Measurements from ENCODE around the gene TLE1. TPM values are rescaled to one million over a fixed set of nuclear protein-coding genes. Genes with fewer than 3 reads are reported as not detected.
A peak's percentile ranks its signal among the peaks of the same experiment; 100 is the strongest.

The TLE1 gene
- total RNA-seq, 1 experiment from 2014 or later = 13.6 TPM

DNA sequence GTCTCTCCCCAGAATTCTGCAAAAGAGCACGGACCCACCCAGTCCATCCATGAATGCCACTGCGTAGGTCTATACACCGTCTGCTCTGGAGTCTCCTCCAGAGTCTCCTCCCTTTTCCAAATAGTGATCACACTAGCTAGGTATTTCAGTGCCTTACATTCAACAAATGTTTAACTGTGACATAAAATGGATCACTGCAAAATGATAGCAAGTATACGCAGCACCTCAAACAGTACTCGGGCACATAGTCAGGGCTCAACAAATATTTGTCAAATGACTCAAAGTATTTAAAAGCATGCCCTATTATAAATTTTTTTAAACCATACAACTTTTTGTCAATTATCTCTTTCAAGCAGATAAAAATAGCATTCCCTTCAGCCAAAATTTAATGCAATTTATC, 60.5 kb downstream of the TLE1 start:
- in situ Hi-C loops (cut with HindIII; ENCODE audit: low sequenced_read_pairs) = no loop called here
- DNase-seq (ENCODE audit: low spot score) = no peak

DNA sequence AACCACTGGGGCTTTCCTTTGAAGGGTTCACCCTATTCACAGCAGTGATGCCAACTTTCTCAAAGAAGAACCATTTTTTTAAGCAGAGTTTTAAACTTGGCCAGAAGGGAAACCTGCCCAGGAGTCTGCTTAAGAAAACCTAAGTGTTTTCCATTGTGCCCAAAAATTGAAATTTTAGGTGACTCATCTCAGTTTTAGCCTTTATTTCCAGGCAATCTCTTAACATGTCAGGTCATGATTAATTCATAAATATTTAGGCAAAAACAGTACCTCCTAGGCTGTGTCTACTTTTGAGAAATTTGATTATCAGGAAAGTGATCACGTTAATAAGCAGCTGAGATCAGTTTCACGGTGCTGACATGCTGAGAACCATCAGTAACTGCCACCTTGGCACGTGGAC, 61.9 kb downstream of the TLE1 start:
- no peak for DNase-seq (ENCODE audit: low spot score)
- in situ Hi-C loops (cut with HindIII; ENCODE audit: low sequenced_read_pairs) = no loop called here

DNA sequence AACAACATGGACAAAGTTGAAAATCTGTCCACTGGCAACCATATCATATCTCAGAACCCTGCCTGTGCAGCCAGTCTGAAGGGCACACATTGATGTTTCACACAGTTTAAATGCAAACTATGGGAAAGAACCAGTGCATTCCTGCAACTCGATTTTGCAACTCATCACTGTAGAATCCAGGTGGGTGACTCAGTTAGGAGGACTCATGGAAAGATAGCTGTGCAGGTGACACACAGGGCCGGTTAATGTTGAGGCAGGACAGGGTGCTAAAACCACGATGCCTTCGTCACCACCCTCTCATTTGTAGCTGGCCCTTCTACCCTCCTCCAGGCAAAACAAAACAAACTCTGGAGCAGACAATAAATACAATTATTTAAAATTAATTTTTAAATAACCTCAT, 62.8 kb downstream of the TLE1 start:
- no peak for DNase-seq (ENCODE audit: low spot score)
- in situ Hi-C loops (cut with HindIII; ENCODE audit: low sequenced_read_pairs) = no loop called here

DNA sequence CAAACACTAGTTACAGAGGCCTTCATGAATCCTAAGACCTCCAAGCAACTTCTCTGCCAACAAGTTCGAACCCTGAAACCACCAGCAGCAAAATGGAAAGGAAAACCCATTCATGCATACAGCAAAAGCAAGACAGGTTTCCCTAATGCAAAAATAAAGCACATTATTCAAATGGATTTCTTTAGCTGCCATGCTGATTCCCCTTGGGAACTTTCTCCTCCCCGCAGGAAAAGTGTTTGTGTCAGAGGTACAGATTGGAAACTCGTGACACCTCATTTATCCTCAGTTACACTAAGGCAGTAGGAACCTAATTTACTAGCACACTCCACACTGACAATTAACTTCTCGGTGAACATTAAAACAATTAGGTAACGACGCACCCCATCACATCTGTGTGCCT, 63.4 kb downstream of the TLE1 start:
- DNase-seq (ENCODE audit: low spot score) = no peak
- in situ Hi-C loops (cut with HindIII; ENCODE audit: low sequenced_read_pairs) = no loop called here

DNA sequence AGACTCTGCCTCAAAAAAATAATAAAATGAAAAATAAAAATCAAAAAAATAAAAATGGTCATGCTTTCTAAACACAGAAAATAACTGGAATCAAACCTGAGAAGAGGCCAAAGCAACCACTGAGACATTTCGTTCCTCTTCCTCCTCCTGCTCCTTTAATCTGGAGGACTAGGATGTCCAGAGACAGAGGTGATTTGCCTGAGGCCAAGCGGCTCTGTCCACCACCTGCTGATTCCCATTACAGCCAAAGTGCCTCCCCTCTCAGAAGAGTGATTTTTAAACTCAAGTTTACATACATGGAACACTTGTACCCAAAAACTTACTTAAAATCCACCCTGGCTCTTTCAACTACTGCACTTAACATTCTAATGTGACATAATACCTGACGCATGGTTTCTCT, 65.6 kb downstream of the TLE1 start:
- no peak for DNase-seq (ENCODE audit: low spot score)
- in situ Hi-C loops (cut with HindIII; ENCODE audit: low sequenced_read_pairs) = no loop called here

DNA sequence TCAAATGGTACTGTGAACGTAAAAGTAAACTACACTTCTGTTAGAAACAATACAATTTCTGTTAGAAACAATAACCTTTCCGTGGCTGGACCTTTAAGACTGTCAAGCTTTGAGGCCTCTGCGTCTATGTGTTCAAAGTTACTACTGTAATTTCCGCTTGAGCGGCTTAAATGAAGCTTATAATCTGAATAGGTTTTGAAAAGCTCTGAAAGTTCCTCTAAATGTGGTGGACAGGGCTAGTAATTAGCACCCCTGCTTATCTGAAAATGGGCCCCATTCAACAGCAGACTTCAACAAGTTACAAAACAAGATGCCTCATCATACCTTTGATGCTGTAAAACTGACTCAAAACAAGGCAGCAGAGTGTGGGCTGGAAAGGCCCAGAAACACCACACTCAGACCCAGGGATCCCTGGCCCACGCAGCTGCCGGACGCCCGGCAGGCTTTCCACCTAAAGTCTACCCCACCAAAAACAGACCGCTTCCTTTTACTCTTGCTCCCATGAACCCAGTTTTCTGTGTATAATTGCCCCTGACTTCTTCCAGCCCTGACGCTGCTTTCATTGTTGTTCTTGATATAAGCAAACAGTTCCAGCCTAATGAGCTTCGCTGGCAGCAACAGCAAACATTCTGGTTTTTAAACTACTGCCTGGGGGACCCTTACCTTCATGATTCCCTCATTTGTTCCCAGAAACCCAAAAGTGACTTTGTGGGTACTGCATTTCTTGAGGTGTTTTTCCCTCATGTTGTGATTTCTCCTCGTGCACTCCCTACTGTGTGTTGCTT, 66.7 kb downstream of the TLE1 start:
- in situ Hi-C loops (cut with HindIII; ENCODE audit: low sequenced_read_pairs) = no loop called here
- DNase-seq (ENCODE audit: low spot score) = no peak

DNA sequence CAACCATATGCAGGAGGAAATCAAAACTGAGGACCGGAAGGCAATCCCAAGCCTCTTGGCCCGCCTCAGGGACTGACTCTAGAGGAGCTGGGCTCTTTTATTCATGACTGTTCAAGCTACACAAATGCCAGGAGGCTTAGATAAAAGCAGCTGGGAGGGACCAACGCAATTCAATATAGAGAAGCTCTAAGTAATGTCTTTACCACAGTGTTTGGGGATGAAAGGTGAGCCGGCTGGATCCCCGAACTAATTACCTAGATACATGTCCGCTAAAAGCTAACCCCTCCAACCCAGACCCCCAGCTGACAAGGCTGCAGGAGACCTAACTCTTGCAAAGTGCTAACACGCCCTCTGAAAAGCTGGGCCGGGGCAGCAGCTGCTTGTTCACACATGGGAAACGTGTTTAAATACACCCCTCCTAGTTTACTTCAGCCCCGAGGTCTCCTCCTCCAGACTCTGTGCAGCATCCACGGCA, 67.5 kb downstream of the TLE1 start:
- no peak for DNase-seq (ENCODE audit: low spot score)
- in situ Hi-C loops (cut with HindIII; ENCODE audit: low sequenced_read_pairs) = no loop called here

DNA sequence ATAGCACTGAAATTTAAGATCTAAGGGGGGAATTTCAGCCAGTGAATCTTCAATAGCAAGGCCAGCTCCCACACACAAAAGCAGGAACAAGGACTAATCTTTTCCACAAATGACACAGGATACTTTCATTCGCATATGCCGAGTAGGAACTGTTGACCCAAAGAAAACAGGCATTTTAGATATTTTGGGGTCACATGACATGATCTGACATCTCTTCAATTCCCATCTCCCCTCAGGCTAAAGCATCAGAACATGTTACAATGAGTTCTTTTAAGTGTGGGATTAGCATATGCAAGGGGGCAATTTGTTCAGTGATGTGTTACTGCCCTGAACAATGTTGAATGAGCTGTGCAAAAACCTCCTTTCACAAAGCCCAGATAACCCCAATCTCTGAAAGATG, 68.2 kb downstream of the TLE1 start:
- in situ Hi-C loops (cut with HindIII; ENCODE audit: low sequenced_read_pairs) = no loop called here
- no peak for DNase-seq (ENCODE audit: low spot score)

DNA sequence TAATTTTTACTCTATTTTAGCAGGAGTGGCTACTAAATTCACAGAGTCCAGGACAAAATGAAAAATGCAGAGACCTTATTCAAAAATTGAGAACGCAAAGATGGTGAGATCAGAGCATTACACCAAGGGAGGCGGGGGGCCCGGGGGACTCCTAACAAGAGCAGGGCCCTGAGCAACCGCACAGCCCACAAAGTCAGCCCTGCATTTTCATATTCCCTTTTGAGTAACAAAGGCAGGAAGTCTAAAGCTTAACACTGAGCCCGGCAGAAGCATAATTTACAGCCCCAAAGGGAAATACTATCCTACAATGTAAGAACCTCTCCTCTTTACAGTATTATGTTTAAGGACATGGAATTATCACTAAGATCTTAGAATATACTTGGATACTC, 69.4 kb downstream of the TLE1 start:
- no peak for DNase-seq (ENCODE audit: low spot score)
- in situ Hi-C loops (cut with HindIII; ENCODE audit: low sequenced_read_pairs) = no loop called here

DNA sequence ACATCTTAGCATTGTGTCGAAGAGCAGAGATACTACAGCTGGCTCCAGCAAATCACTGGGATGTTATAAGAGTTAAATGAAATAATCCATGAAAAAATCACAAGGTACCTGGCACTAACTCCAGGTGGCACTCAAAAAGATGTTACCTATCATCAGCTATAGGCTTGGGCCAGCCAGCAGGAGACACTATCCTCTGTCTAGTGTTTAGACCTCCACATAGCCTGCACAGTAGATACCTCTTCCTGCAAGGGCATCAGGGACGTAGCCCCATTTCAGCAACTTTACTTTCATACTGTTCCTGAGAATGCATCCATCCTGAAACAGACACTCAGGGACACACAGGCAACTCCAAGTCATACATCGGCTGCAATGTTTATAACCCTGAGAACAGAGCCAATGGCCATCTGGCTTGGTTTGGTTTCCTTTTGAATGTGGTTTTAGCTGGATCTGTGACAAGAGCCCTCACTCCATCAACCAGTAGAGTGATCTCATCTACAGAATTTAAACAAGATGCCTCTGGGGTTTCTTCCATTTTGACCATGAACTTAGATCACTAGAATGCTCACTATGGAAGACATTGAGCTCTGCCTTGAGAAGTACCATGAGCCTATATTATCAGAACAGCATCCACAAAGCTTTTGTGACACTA, 69.9 kb downstream of the TLE1 start:
- in situ Hi-C loops (cut with HindIII; ENCODE audit: low sequenced_read_pairs) = no loop called here
- DNase-seq (ENCODE audit: low spot score) = peak; percentile 44

DNA sequence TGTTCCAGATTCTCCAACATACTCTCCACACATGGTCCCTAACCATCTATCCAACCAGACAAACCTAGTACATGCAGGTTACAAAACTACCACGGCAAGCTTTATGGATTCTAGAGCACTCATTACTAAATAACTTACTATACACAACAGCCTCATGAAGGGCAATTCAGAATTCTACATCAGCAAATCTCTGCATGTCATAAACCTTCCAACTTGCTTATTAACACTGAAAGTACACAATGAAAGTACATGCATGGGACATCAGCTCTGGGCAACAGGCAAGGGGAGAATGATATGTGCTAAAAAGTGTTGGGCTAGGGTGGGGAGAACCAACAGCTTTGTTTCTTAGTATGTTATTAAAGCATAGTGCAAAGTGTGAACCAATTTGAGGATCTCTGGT, 70.4 kb downstream of the TLE1 start:
- no peak for DNase-seq (ENCODE audit: low spot score)
- in situ Hi-C loops (cut with HindIII; ENCODE audit: low sequenced_read_pairs) = no loop called here

DNA sequence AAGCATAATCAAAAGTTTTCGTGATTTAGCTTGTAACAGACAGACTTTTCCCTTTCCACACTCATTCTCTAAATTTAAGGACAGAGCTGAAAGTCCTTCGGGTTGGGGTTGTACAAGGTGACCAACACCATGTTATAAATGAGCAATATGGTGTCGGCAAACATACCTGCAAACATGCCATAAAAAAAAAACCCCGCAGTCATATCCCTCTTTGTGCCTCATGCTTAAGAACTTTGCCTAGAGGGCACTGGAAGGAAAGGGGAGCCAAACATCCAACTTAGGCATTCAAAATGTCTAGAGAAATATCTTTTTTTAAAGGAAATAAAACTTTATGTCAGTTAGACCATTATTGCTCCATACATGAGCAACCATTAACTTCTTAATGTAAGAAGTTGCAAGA, 73.2 kb downstream of the TLE1 start:
- in situ Hi-C loops (cut with HindIII; ENCODE audit: low sequenced_read_pairs) = no loop called here
- DNase-seq (ENCODE audit: low spot score) = no peak

DNA sequence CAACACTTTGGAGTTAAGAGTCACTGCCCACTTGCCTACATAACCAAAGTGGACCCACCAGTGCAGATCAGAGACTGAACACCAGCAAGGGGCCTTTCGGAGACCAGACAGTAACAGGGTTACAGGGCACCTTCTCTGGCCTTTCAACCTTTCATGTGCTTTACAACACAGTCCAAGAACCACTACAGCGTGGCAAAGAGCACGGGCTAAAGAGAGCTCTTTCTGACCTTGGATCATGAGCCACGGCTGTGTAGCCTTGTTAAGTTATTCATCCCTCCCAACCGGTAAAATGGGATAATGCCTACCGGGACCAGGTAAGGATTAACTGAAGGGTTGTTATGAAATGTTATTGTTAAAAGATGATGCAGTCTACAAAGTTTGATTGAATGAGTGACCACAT, 75.0 kb downstream of the TLE1 start:
- no peak for DNase-seq (ENCODE audit: low spot score)
- in situ Hi-C loops (cut with HindIII; ENCODE audit: low sequenced_read_pairs) = no loop called here

DNA sequence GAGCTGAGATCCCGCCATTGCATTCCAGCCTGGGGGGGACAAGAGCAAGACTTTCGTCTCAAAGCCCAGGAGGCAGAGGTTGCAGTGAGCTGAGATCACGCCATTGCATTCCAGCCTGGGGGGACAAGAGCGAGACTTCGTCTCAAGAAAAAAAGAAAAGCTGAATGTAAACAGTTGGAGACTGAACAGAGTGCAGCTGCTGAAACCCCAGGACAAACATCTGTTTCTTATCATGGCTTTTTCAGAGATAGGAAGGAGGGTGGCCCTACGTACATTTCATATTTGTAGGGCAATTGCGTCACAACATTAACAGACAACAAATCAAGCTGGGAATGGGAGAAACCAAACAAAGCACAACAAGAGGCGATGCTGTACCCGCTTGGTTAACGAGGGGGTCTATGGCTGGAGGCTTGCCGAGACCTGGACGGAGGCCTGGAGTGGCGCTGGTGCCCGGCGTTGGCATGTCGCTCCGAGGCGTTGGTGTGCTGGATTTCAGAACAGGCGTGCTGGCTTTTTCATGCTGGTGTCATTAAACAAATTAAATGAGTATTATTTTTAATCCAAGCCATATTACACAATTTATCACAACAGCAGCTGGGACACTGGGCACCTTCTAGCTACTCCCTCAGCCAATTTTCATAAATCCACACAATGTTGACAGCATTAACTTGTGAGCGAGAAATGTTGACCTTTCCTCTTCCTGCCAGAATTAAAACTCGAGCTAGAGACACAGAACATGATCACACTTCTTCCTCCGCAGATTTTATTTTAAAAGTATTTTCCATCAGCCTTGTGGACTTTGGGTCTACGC, 76.1 kb downstream of the TLE1 start:
- in situ Hi-C loops (cut with HindIII; ENCODE audit: low sequenced_read_pairs) = no loop called here
- DNase-seq (ENCODE audit: low spot score) = no peak

DNA sequence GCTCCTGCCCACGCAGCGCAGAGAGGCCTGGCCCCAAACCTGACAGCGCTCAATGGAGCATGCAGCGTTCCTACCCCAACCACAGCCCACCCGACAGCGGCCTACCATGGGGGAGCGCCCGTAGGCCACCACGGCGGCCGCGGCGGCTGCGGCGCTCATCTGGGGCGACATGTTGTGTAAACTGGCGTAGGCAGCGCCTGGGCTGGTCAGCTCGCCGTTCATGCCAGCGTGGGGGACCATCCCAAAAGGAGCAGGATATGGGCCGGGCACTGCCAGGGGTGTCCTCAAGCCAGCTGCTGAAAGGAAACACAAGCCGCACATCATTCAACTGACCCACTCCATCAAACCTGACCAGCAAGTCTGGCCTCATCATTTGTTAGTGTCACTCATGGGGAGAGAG, 77.7 kb downstream of the TLE1 start:
- no peak for DNase-seq (ENCODE audit: low spot score)
- in situ Hi-C loops (cut with HindIII; ENCODE audit: low sequenced_read_pairs) = no loop called here

DNA sequence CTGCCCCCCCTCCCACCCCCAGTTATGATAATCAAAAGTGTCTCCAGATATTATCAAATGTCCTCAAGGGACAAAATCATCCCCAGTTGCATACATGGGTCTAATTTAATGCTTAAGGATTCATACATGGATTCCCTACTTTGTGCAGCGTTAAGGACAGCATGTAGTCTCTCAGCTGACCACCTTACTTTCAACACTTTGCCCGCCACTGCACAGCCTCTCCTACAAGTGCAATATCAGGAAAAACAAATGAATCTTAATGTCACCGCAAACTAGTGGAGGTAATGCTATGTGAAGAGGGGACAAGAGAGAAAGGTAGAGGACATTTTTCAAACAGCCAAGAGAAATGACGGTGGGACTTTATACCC, 78.6 kb downstream of the TLE1 start:
- DNase-seq (ENCODE audit: low spot score) = no peak
- in situ Hi-C loops (cut with HindIII; ENCODE audit: low sequenced_read_pairs) = no loop called here

DNA sequence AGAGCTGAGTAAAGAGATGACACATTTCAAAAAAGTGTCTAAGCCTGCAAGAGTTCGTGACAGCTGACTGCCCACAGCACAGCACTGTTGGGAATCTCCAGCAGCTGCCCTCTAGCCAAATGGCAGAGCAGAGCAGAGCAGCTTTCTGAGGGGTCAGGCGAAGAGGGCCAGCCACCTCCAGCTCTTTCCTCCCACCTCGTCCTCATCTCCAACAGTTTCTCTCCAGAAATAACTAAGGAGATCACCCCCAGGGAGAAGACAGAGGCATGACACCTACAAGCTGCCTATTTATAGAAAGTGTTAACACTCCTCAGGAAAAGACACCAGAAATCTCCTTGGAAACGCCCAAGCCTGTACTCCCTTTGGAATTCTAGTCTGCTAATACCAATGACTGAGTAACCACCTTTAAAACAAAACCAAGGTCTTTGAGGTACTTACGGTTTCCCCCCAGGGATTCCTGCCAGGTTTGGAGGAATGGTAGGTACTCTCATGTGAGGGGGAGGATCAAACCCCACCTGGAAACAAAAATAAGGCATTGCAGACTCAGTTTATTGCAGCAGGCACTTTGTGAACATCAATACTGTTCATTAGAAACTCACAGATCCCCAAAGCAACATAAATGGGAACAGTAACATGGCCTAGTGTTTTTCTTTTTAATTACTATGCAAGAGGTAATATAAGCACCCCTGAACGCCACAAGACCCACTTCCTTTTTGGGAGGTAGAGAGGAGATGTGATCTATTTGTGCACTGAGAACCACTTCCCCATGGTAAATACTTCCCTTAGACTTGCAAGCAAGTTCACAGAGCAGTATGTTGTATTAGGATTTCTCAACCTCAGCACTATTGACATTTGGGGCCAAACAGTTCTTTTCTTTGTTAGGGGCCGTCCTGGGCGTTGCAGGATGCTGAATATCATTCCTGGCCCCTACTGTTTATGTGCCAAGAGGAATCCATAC, 79.3 kb downstream of the TLE1 start:
- in situ Hi-C loops (cut with HindIII; ENCODE audit: low sequenced_read_pairs) = no loop called here

DNA sequence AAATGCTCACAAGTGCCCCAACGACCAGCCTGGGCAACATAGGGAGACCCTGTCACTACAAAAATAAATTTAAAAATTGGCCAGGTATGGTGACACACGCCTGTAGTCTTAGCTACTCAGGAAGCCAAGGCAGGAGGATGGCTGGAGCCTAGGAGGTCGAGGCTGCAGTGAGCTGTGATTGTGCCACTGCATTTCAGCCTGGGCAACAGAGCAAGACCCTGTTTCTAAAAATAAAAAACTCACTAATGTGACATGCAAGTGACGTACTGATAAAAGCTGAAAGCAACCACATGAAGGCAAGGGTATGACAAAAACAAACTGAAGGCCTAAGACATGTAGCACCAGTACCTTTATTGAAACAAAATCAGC, 81.1 kb downstream of the TLE1 start:
- no peak for DNase-seq (ENCODE audit: low spot score)
- in situ Hi-C loops (cut with HindIII; ENCODE audit: low sequenced_read_pairs) = no loop called here

More for the DNA sequence above, 79.3 kb downstream of the TLE1 start:
- DNase-seq (ENCODE audit: low spot score) = peak; percentile 10

DNA sequence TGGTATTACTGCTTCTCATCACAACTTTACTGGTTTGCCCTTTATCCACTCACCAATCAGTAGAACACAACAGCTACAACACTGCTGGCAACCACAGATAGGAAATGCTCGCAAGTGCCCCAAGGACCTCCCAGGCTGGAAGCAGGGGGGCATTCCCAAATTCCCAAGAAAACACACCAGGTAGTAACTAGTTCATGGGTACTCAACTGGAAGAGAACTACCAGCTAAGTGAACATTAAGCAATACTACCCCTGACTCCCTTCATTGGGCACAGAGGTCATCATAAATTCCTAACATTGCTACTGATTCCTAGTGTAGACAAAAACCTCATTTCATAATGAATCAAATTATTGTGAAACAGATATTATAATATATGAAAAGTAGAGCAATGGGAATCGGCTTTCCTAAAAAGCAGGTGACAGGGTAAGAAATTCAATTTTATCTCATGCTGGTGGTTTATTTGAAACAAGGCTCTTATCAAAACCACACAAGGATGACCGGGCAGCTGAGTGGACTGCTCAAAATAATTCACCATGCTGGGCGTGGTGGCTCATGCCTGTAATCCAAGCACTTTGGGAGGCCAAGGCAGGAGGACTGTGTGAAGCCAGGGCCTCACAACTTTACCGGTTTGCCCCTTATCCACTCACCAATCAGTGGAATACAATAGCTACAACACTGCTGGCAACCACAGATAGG, 81.6 kb downstream of the TLE1 start:
- no peak for DNase-seq (ENCODE audit: low spot score)
- in situ Hi-C loops (cut with HindIII; ENCODE audit: low sequenced_read_pairs) = no loop called here

Data from G401 (cell line).